ENCODE measurements around the gene WASL.

DNA sequence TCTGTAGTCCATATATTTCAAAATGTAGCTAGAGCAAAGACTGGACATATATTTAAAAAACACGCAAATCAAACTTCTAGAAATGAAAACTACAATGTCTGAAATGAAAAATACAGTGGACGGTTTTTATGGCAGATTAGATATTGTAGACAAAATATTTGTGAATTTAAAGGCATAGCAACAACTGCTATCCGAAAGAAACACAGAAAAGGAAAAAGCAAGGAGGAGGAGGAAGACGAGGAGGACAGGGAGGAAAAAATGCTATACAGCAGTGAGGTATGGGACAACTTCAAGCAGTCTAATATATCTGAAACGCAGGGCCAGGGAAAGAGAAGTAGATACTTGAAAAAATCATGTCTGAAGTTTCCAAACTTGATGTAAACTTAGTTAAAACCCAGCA is 13.3 kb downstream of the WASL start:
- no peak for TF ChIP-seq CTCF (IDR thresholded peaks at IDR 0.05)
- no peak for TF ChIP-seq POLR2A (IDR thresholded peaks at IDR 0.05)

Data from breast epithelium (tissue), 3 donors.